ENCODE measurements around the gene RCOR2. TPM values are rescaled to one million over a fixed set of nuclear protein-coding genes. Genes with fewer than 3 reads are reported as not detected.
"Not testable (repeated sequence)": the region's sequence is repeated elsewhere in the genome, so short reads cannot be mapped to it uniquely, and the experiment has no call there.

The RCOR2 gene
- total RNA-seq (under 1 TPM in 1 of 5 experiments, not detected in 4; 0.07 TPM), polyA plus RNA-seq (not detected), total RNA-seq (not detected)

DNA sequence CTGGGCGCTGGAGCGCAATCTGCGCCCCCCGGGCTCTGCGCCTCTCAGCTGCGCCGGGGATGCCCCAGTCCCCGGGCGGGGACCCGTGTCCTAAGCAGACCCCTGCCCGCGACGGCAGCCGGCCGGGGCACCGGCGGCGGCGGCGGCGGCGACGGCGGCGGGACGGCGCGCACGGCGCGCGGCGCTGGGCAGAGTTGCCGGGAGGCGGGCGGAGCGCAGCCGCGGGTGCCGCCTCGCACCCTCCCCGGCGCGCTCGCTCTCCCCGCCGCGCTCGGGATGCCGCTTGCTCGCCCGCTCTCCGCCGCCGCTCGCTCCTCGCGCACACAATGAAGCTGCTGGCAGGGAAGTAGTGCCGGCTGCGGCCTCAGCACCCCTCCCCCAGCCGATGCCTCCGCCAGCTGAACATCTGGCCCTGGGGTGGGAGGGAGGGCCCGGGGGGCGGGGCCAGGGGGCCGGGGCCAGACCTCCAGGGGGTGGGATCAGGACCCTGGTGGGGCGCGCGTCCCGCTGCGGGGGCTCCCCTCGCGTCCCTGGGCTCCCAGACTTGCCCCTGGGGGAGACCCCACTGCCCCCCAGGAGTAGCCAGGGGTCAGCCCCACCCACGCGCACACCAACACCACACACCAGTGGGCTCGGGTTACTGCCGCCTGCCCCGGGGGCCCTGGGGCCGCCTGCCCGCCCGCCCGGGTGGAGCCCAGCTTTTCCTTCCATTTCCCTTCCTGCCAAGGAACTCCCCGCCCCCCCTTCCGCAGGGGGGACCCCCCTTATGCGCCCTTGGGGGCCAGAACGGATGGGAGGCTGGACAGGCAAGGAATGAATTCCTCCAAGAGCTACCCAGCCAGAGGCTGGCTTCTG lies at the start of gene RCOR2:
TSS of gene RCOR2 (minus strand) at position 328 of the 855 bp plus-strand sequence. CDS start 708 bp downstream, outside the sequence.
- H3K27ac ChIP-seq (ENCODE audit: low read depth, low read length): no peak within 1 kb of the TSS
- H3K27me3 Mint-ChIP-seq: peaks cover 0 to 22% (median 0%) of the 10 kb centered on the region in 5 donors
- no peaks in the 10 kb centered on the region for H3K36me3 ChIP-seq (ENCODE audit: control insufficient read depth in 2 of 3, insufficient read depth in 3 of 3, low read length in 3 of 3)
- H3K9me3 ChIP-seq (ENCODE audit: control insufficient read depth in 2 of 3, low read length in 3 of 3): no peaks in the 10 kb centered on the region
- peaks cover 0 to 18% (median 15%) of the 10 kb centered on the region in 7 donors for H3K4me1 Mint-ChIP-seq
- H3K36me3 Mint-ChIP-seq: no peaks in the 10 kb centered on the region
- H3K4me1 ChIP-seq (ENCODE audit: control insufficient read depth in 2 of 2, insufficient read depth in 2 of 2, low read length in 2 of 2): peaks cover 8 to 20% of the 10 kb centered on the region in 2 donors
- H3K4me3 Mint-ChIP-seq: peak within 1 kb of the TSS; percentile 73 to 91 (median 83)
- DNase-seq (peak; percentile 26 to 62 (median 54)), ATAC-seq (peak; percentile 69)
- ChIA-PET POLR2A (interaction anchor here (0.7 to 1.4 kb wide), 5 partner anchors 20 to 79 kb away, joined by 3 to 6 read pairs (median 4); partner anchors contain the start of genes COX8A and MARK2), CTCF (interaction anchor here (1.0 to 2.1 kb wide), 3 partner anchors 21 to 80 kb away, joined by 3 to 13 read pairs (median 3); no protein-coding TSS in a partner anchor)
- peak within 1 kb of the TSS in 3 of 9 donors; percentile 36 to 64 (median 42) for H3K27ac Mint-ChIP-seq
- intact Hi-C loops (cut with micrococcal nuclease): loop anchor here (1.0 to 2.0 kb wide), 4 partner anchors 21 to 80 kb away; partner anchors contain the start of gene MARK2 (in 1 of the 2)
- H3K4me3 ChIP-seq (ENCODE audit: low read length): peak within 1 kb of the TSS; percentile 62
- no peaks in the 10 kb centered on the region for H3K27me3 ChIP-seq (ENCODE audit: control insufficient read depth in 2 of 2, insufficient read depth in 2 of 2, low read length in 2 of 2)
- no peaks in the 10 kb centered on the region for H3K9me3 Mint-ChIP-seq

DNA sequence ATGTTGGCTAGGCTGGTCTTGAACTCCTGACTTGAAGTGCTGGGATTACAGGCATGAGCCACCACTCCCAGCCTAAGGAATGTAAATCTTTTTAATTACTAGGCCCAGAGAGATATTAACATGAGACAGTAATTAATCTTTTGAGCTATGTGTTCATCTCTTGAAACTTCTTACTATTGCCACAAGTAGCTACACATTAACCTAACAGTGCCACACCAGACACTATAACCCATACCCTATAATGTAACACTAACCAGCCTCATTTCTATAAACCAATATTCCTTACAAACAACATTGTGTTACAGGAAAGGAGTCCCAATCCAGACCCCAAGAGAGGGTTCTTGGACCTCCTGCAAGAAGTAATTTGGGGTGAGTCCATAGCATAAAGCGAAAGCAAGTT lies 49.5 kb upstream of the RCOR2 start:
- intact Hi-C loops (cut with micrococcal nuclease): no loop called here
- Histone ChIP-seq H3K27me3 (ENCODE audit: control insufficient read depth in 2 of 2, insufficient read depth in 2 of 2, low read length in 2 of 2) (no peaks in the 10 kb centered on the region), H3K4me3 (ENCODE audit: low read length) (no peak overlapping the region), H3K4me1 (ENCODE audit: control insufficient read depth in 2 of 2, insufficient read depth in 2 of 2, low read length in 2 of 2) (peaks cover 0 to 9% of the 10 kb centered on the region in 2 donors), H3K36me3 (ENCODE audit: control insufficient read depth in 2 of 3, insufficient read depth in 3 of 3, low read length in 3 of 3) (no peaks in the 10 kb centered on the region), H3K9me3 (ENCODE audit: control insufficient read depth in 2 of 3, low read length in 3 of 3) (no peaks in the 10 kb centered on the region), H3K27ac (ENCODE audit: low read depth, low read length) (no peak overlapping the region)
- Mint-ChIP-seq H3K4me1 (peaks cover 0 to 7% (median 6%) of the 10 kb centered on the region in 7 donors), H3K36me3 (no peaks in the 10 kb centered on the region), H3K4me3 (no peak overlapping the region), H3K27ac (no peak overlapping the region), H3K9me3 (no peaks in the 10 kb centered on the region), H3K27me3 (peaks cover 0 to 8% (median 0%) of the 10 kb centered on the region in 5 donors)
- DNase-seq: no peak
- ChIA-PET POLR2A (no interaction called here), CTCF (no interaction called here)
- no peak for ATAC-seq

DNA sequence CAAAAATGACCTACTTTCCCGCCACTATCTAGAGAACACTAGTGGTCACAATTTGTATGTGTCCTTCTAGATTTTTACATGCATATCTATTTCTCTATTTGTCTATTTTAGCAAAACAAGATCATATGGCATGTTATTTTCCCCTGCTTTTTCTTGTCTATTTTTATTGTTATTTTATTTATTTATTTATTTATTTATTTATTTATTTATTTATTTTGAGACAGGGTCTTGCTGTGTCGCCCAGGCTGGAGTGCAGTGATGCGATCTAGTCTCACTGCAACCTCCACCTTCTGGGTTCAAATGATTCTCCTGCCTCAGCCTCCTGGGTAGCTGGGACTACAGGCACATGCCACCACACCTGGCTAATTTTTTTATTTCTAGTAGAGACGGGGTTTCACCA lies 46.9 kb upstream of the RCOR2 start:
- DNase-seq; ATAC-seq; H3K4me3 ChIP-seq (ENCODE audit: low read length); H3K9me3 Mint-ChIP-seq; H3K36me3 Mint-ChIP-seq; H3K9me3 ChIP-seq (ENCODE audit: control insufficient read depth in 2 of 3, low read length in 3 of 3); H3K27ac ChIP-seq (ENCODE audit: low read depth, low read length); H3K4me3 Mint-ChIP-seq; POLR2A ChIA-PET; H3K27me3 ChIP-seq (ENCODE audit: control insufficient read depth in 2 of 2, insufficient read depth in 2 of 2, low read length in 2 of 2); H3K27me3 Mint-ChIP-seq; H3K27ac Mint-ChIP-seq; H3K36me3 ChIP-seq (ENCODE audit: control insufficient read depth in 2 of 3, insufficient read depth in 3 of 3, low read length in 3 of 3); intact Hi-C loops (cut with micrococcal nuclease): not testable (repeated sequence)
- CTCF ChIA-PET: interaction anchor here (0.9 kb wide), 1 partner anchor 36 kb away, joined by 3 read pairs; no protein-coding TSS in a partner anchor
- peaks cover 0 to 17% (median 6%) of the 10 kb centered on the region in 7 donors for H3K4me1 Mint-ChIP-seq
- H3K4me1 ChIP-seq (ENCODE audit: control insufficient read depth in 2 of 2, insufficient read depth in 2 of 2, low read length in 2 of 2): peaks cover 0 to 16% of the 10 kb centered on the region in 2 donors

DNA sequence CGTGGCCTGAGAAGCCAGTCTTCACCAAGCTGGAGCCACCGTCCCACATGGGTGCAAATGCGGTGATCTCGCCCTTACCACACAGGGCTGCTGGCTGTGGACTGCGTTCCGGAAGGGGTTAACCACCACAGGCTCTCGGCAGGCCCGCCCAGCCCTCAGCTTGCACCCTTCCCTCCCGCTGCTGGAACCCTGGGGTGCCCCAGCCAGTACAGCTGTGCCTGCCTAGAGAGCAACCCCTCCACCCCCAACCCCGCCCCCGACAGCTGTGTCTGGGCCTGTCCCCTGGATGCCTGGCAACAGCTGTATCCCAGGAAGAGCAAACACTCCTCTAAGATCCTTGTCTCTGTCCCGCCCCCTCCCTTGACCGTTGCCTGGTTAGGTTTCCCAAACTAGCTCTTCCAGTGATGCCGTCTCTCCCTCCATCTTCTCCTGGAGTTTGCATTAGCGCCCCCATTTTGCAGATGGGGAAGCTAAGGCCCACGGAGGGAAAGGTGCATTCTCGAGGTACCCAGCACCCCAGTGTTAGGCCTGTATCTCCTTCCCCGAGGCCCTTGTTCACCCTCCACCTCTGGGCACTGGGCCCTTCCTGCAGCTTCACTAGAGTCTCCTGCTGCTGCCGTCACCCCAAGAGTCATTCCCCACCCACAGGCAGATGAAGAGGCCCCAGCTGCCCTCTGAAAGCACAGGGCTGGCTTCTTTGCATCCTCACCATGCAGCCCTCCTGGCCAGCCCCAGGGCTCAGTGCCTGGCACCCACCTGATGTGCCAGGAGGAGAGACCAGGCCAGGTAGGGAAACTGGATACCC lies 44.8 kb upstream of the RCOR2 start:
- no peaks in the 10 kb centered on the region for H3K9me3 Mint-ChIP-seq
- peak; percentile 72 for ATAC-seq
- intact Hi-C loops (cut with micrococcal nuclease): no loop called here

DNA sequence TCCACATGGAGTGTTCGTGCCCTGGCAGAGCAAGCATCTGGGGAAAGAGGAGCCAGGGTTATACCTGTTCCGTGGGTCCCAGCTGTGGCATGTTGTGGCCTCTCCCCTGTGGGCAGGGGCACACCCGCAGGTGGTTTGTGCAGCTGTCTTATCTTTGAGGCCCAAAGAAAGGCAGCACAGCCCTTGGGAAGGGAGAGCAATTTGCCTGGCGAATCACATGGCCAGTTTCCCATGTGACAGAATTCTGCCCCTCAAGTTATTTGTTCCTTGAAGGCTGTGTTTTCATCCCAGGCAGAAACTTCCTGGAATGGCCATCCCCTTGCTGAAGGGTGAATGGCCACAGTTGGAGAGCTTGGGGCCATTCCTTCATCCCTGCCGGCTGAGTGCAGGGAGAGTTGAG lies 41.0 kb upstream of the RCOR2 start:
- H3K27ac Mint-ChIP-seq: no peak overlapping the region
- Histone ChIP-seq H3K4me3 (ENCODE audit: low read length) (no peak overlapping the region), H3K4me1 (ENCODE audit: control insufficient read depth in 2 of 2, insufficient read depth in 2 of 2, low read length in 2 of 2) (peaks cover 0 to 25% of the 10 kb centered on the region in 2 donors), H3K36me3 (ENCODE audit: control insufficient read depth in 2 of 3, insufficient read depth in 3 of 3, low read length in 3 of 3) (peaks cover 0 to 37% (median 0%) of the 10 kb centered on the region in 3 experiments), H3K27ac (ENCODE audit: low read depth, low read length) (no peak overlapping the region), H3K27me3 (ENCODE audit: control insufficient read depth in 2 of 2, insufficient read depth in 2 of 2, low read length in 2 of 2) (no peaks in the 10 kb centered on the region), H3K9me3 (ENCODE audit: control insufficient read depth in 2 of 3, low read length in 3 of 3) (no peaks in the 10 kb centered on the region)
- peaks cover 0 to 25% (median 11%) of the 10 kb centered on the region in 7 donors for H3K4me1 Mint-ChIP-seq
- intact Hi-C loops (cut with micrococcal nuclease): no loop called here
- no peak overlapping the region for H3K4me3 Mint-ChIP-seq
- ChIA-PET CTCF (interaction anchor here (1.4 to 1.6 kb wide), 2 partner anchors 12 to 120 kb away, joined by 3 to 5 read pairs; no protein-coding TSS in a partner anchor), POLR2A (no interaction called here)
- peaks cover 4 to 24% (median 8%) of the 10 kb centered on the region in 5 donors for H3K36me3 Mint-ChIP-seq
- DNase-seq: no peak
- no peak for ATAC-seq
- no peaks in the 10 kb centered on the region for H3K9me3 Mint-ChIP-seq
- H3K27me3 Mint-ChIP-seq: no peaks in the 10 kb centered on the region

More for the DNA sequence above, 44.8 kb upstream of the RCOR2 start:
- H3K4me1 ChIP-seq (ENCODE audit: control insufficient read depth in 2 of 2, insufficient read depth in 2 of 2, low read length in 2 of 2): peaks cover 0 to 16% of the 10 kb centered on the region in 2 donors
- H3K36me3 Mint-ChIP-seq: no peaks in the 10 kb centered on the region
- H3K27me3 ChIP-seq (ENCODE audit: control insufficient read depth in 2 of 2, insufficient read depth in 2 of 2, low read length in 2 of 2): no peaks in the 10 kb centered on the region
- peak overlapping the region in 2 of 10 donors; percentile 49 to 63 for H3K4me3 Mint-ChIP-seq
- CTCF ChIA-PET: interaction anchor here (0.8 kb wide), 1 partner anchor 16 kb away, joined by 4 read pairs; no protein-coding TSS in a partner anchor
- POLR2A ChIA-PET: interaction anchor here (0.5 to 1.1 kb wide), 3 partner anchors 17 to 408 kb away, joined by 3 to 4 read pairs (median 3); no protein-coding TSS in a partner anchor
- H3K9me3 ChIP-seq (ENCODE audit: control insufficient read depth in 2 of 3, low read length in 3 of 3): no peaks in the 10 kb centered on the region
- no peak for DNase-seq
- no peak overlapping the region for H3K27ac ChIP-seq (ENCODE audit: low read depth, low read length)
- H3K27ac Mint-ChIP-seq: peak overlapping the region in 2 of 9 donors; percentile 28 to 71
- H3K36me3 ChIP-seq (ENCODE audit: control insufficient read depth in 2 of 3, insufficient read depth in 3 of 3, low read length in 3 of 3): peaks cover 0 to 4% (median 0%) of the 10 kb centered on the region in 3 experiments
- no peaks in the 10 kb centered on the region for H3K27me3 Mint-ChIP-seq
- peaks cover 0 to 21% (median 6%) of the 10 kb centered on the region in 7 donors for H3K4me1 Mint-ChIP-seq
- H3K4me3 ChIP-seq (ENCODE audit: low read length): no peak overlapping the region

DNA sequence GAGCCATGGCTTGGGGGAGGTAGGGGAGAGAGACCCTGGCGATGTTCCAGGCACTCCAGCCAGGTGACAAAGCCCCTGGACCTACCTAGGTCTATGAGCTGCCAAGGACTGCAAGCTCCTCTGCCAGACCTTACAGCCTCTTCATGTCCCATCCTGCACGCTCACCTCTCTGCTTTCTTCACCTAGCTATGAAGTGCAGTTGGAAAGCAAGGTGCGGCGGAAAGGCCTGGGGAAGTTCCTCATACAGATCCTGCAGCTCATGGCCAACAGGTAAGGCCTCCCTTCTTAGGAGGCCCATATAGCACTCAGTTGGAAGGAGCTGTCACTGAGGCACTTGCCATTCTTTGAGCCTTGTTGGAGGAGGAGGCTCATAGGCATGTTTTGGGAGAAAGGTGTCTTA lies 35.6 kb upstream of the RCOR2 start:
- no peak for DNase-seq
- H3K9me3 ChIP-seq (ENCODE audit: control insufficient read depth in 2 of 3, low read length in 3 of 3): no peaks in the 10 kb centered on the region
- peak overlapping the region in 4 of 10 donors; percentile 32 to 71 (median 51) for H3K4me3 Mint-ChIP-seq
- no peaks in the 10 kb centered on the region for H3K27me3 ChIP-seq (ENCODE audit: control insufficient read depth in 2 of 2, insufficient read depth in 2 of 2, low read length in 2 of 2)
- H3K4me3 ChIP-seq (ENCODE audit: low read length): peak overlapping the region; percentile 13
- CTCF ChIA-PET: no interaction called here
- peaks cover 4 to 32% (median 12%) of the 10 kb centered on the region in 5 donors for H3K36me3 Mint-ChIP-seq
- intact Hi-C loops (cut with micrococcal nuclease): no loop called here
- H3K27ac ChIP-seq (ENCODE audit: low read depth, low read length): peak overlapping the region; percentile 41
- peaks cover 0 to 40% (median 0%) of the 10 kb centered on the region in 3 experiments for H3K36me3 ChIP-seq (ENCODE audit: control insufficient read depth in 2 of 3, insufficient read depth in 3 of 3, low read length in 3 of 3)
- no peaks in the 10 kb centered on the region for H3K27me3 Mint-ChIP-seq
- no peak for ATAC-seq
- peaks cover 16 to 29% (median 22%) of the 10 kb centered on the region in 7 donors for H3K4me1 Mint-ChIP-seq
- peaks cover 15 to 28% of the 10 kb centered on the region in 2 donors for H3K4me1 ChIP-seq (ENCODE audit: control insufficient read depth in 2 of 2, insufficient read depth in 2 of 2, low read length in 2 of 2)
- H3K9me3 Mint-ChIP-seq: no peaks in the 10 kb centered on the region
- H3K27ac Mint-ChIP-seq: peak overlapping the region in 8 of 9 donors; percentile 26 to 85 (median 66)
- POLR2A ChIA-PET: interaction anchor here (1.6 kb wide), 1 partner anchor 9 kb away, joined by 3 read pairs; no protein-coding TSS in a partner anchor
